22Rv1 (cell line): ENCODE results near the gene ZNF613.
A peak's percentile ranks its signal among the peaks of the same experiment; 100 is the strongest.

Experiments
- ZFX ChIP-seq: fragments of 450-650 bp; IDR thresholded peaks from 2 replicates; pipeline ENCODE4 v1.6.1; 2017; ENCODE audit warnings: antibody characterized with exemption, borderline replicate concordance
- TF ChIP-seq, protein P1 (sequence below): fragments of 450-650 bp; IDR thresholded peaks from 2 replicates; pipeline ENCODE4 v1.5.1; 2017; ENCODE audit warnings: mild to moderate bottlenecking

DNA sequence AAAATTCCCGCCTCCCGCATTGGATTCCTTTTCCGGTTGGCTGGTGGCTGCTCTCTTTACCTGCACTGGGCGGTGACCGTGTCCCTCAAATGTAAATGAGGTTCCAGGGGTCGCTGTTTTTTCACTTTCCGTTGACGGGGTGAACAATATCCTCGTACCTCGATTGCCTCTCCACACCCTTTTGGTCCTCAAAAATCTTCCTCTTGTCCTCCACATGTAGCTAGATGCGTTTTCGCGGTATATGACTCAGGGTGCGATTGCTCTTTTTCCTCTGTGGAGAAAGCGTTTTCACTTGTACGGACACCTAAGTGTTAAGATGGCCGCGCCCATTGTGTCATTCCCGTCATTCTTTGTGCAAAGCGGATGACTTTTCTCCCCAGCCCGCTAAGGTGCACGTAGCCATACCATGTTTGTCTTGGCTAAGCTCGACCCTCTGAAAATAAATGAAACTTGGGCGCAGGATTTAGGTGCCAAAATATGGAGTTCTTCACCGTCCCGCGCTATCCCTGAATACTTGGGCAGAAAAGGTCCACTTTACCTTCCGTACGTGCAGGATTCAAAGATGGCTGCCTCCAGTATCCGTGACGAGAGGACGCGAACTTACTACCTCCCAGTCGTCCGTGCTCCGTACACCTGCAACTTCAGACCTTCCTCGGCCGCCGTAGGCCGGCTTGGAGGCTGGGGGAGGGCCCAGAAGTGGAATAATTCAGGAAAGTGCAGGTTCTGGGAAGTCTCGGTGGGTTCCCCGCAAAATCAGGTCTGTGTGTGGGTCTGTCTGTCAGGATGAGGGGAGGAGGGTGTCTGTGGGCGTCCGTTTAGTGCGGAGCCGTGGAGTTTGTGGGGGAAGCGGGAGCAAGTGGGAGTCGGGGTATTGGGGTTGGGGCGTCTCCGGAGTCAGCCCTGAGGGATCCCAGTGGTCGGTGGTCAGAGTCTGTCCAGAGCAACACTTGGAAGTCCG lies at the start of gene ZNF613:
- TF ChIP-seq, protein P1, sequence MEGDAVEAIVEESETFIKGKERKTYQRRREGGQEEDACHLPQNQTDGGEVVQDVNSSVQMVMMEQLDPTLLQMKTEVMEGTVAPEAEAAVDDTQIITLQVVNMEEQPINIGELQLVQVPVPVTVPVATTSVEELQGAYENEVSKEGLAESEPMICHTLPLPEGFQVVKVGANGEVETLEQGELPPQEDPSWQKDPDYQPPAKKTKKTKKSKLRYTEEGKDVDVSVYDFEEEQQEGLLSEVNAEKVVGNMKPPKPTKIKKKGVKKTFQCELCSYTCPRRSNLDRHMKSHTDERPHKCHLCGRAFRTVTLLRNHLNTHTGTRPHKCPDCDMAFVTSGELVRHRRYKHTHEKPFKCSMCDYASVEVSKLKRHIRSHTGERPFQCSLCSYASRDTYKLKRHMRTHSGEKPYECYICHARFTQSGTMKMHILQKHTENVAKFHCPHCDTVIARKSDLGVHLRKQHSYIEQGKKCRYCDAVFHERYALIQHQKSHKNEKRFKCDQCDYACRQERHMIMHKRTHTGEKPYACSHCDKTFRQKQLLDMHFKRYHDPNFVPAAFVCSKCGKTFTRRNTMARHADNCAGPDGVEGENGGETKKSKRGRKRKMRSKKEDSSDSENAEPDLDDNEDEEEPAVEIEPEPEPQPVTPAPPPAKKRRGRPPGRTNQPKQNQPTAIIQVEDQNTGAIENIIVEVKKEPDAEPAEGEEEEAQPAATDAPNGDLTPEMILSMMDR, result peak; percentile 29
- TF ChIP-seq ZFX, result no peak
